GM10847 (cell line): Measurements from ENCODE around the gene ZRSR2.

ENCODE experiments used
- POLR2A ChIP-seq: IDR thresholded peaks from 2 replicates; pipeline ENCODE4 v1.6.1; 2011; ENCODE audit not compliant: insufficient read length; ENCODE audit errors: extremely low read depth

The ZRSR2 gene

GRCh38 chrX:15829217-15829616 is 38.9 kb downstream of the ZRSR2 start:
- TF ChIP-seq POLR2A: no peak

GRCh38 chrX:15834053-15834452 is 43.8 kb downstream of the ZRSR2 start:
- TF ChIP-seq POLR2A: no peak

- TF ChIP-seq POLR2A: no peak
Measured at GRCh38 chrX:15834827-15835595, 44.7 kb downstream of the ZRSR2 start.

- no peak for TF ChIP-seq POLR2A
Measured at GRCh38 chrX:15838017-15838416, 47.7 kb downstream of the ZRSR2 start.

- TF ChIP-seq POLR2A: no peak
Measured at GRCh38 chrX:15841853-15842516, 51.7 kb downstream of the ZRSR2 start.

- TF ChIP-seq POLR2A: no peak
Measured at GRCh38 chrX:15843960-15844359, 53.7 kb downstream of the ZRSR2 start.

GRCh38 chrX:15848576-15848975 is 58.3 kb downstream of the ZRSR2 start:
- TF ChIP-seq POLR2A: no peak

GRCh38 chrX:15849555-15849954 is 59.3 kb downstream of the ZRSR2 start:
- no peak for TF ChIP-seq POLR2A

GRCh38 chrX:15853586-15854079 is 63.3 kb downstream of the ZRSR2 start:
- no peak for TF ChIP-seq POLR2A

- no peak for TF ChIP-seq POLR2A
Measured at GRCh38 chrX:15854080-15854655, 63.9 kb downstream of the ZRSR2 start.

GRCh38 chrX:15854712-15855567 is 64.7 kb downstream of the ZRSR2 start, which contains the start of gene AP1S2:
TSS of gene AP1S2 (minus strand) at chrX:15854813. CDS start at chrX:15852524, 2,289 bp downstream.
- TF ChIP-seq POLR2A: peak; percentile 52

- no peak for TF ChIP-seq POLR2A
Measured at GRCh38 chrX:15855568-15856221, 65.4 kb downstream of the ZRSR2 start.

GRCh38 chrX:15856222-15856587 is 65.9 kb downstream of the ZRSR2 start:
- no peak for TF ChIP-seq POLR2A

- TF ChIP-seq POLR2A: no peak
Measured at GRCh38 chrX:15856636-15857035, 66.4 kb downstream of the ZRSR2 start.

- no peak for TF ChIP-seq POLR2A
Measured at GRCh38 chrX:15858051-15858450, 67.8 kb downstream of the ZRSR2 start.

- no peak for TF ChIP-seq POLR2A
Measured at GRCh38 chrX:15860921-15861320, 70.6 kb downstream of the ZRSR2 start.
